ENCODE results near the gene C1orf53.
A peak's percentile ranks its signal among the peaks of the same experiment; 100 is the strongest.

Gene C1orf53

DNA sequence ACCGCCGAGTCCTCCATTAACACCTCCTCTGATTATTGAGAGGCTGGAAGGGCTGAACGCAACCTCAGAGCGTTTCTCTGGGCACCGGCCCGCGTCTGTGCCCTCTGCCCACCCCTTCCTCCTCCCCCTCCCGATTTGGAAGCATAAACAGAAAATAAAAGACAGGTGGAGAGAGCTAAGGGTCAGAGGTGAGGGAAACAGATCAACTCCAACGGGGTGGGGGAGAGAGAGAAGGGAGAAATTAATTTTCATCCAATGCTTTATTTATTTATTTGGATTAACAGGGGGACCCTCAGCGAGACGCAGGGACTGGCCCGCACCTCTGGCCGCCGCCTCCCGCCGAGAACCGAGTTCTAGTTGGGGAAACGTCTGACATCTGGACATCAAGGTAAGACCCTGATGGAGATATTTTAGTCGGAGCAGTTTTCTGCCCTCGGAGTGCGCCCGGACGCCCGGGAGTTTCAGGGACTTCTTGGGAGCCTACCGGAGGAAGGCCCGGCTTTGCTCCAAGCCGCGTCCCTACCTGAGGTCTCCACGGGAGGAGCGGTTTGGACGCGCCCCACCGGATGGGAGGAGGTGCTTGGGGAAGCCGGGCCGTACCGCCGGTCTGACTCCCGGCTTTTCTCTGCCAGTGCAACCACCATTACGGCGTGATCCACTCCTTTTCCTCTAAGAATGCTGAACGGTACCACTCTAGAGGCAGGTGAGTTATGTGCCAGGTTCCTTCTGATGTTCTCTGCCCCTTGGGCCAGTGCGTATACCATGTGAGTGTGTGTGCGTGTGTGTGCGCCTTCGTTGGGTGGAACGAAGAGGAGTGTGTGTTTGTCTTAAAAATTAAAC lies 9.6 kb downstream of the C1orf53 start:
- no peak overlapping the region for H3K27ac ChIP-seq (ENCODE audit: insufficient read depth in 1 of 2, low read depth in 1 of 2, low read length in 2 of 2, poor library complexity in 1 of 2, severe bottlenecking in 2 of 2)
- H3K9me3 ChIP-seq (ENCODE audit: control extremely low read depth in 1 of 5, control insufficient read depth in 4 of 5, insufficient read depth in 2 of 5, low read depth in 1 of 5, low read length in 4 of 5): no peaks in the 10 kb centered on the region
- POLR2A ChIA-PET: no interaction called here

DNA sequence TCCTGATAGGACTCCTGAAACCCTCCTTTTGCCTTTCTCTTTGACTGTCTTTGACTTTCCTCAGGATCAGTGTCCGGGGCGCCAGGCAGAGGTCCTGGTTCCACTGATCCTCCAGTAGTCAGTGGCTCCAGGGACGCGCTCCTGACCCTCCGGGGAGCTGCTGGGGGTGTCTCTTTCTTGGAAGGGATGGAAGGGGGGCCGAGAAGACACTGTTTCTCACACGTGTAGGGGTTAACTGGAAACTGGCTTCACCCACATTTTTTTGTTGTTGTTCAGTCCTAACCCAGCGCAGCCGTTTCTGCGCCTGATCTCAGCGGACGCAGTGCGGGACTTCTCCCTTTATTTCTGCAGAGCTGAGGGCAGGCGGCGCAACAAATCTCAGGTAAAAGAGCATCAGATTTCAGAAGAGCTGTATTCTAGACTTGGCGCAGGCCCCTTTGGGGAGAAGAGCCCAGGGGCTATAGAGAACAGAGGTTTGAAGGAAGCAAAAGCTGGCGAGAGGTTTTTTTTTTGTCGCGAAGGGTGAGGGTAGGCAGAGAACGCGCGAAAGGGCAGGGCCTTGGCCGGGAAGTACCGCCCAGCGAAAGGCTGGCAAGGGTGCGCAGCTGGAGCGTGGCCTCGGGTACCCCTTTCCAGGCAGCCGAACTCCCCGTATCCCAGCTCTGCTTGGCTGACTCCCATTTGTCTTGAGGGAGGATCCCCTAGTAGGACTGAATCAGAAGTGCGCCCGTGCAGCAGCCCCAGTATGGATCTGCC lies 10.5 kb downstream of the C1orf53 start:
- Histone ChIP-seq H3K27ac (ENCODE audit: insufficient read depth in 1 of 2, low read depth in 1 of 2, low read length in 2 of 2, poor library complexity in 1 of 2, severe bottlenecking in 2 of 2) (no peak overlapping the region), H3K27me3 (replicated peaks in 2 of 5; ENCODE audit: control insufficient read depth in 4 of 5, insufficient read depth in 5 of 5, low read length in 4 of 5) (peaks cover 37 to 100% (median 84%) of the 10 kb centered on the region in 5 experiments), H3K4me1 (ENCODE audit: control extremely low read depth in 1 of 4, control insufficient read depth in 4 of 4, insufficient read depth in 4 of 4, low read length in 3 of 4) (peaks cover 0 to 52% (median 42%) of the 10 kb centered on the region in 4 experiments), H3K36me3 (ENCODE audit: control insufficient read depth in 4 of 4, insufficient read depth in 4 of 4, low read length in 3 of 4) (no peaks in the 10 kb centered on the region), H3K4me3 (ENCODE audit: control insufficient read depth in 1 of 7, extremely low read depth in 1 of 7, insufficient read depth in 4 of 7, low read depth in 2 of 7, low read length in 6 of 7) (peak overlapping the region in 5 of 7 experiments; percentile 11 to 47 (median 23)), H3K9me3 (ENCODE audit: control extremely low read depth in 1 of 5, control insufficient read depth in 4 of 5, insufficient read depth in 2 of 5, low read depth in 1 of 5, low read length in 4 of 5) (no peaks in the 10 kb centered on the region)
- ChIA-PET CTCF (interaction anchor here (0.9 to 12.6 kb wide), 3 partner anchors 7 to 18 kb away, joined by 3 to 136 read pairs (median 3); partner anchors contain the start of gene C1orf53), POLR2A (no interaction called here)
- WGBS (ENCODE audit: insufficient coverage): 3% methylated on average over 26 of the region's 32 CpGs
- peak in 1 of 3 donors; percentile 47 for DNase-seq

More for the DNA sequence above, 9.6 kb downstream of the C1orf53 start:
- H3K27me3 ChIP-seq (replicated peaks in 2 of 5; ENCODE audit: control insufficient read depth in 4 of 5, insufficient read depth in 5 of 5, low read length in 4 of 5): peaks cover 38 to 100% (median 75%) of the 10 kb centered on the region in 5 experiments
- peak overlapping the region in 3 of 7 experiments; percentile 11 to 47 (median 39) for H3K4me3 ChIP-seq (ENCODE audit: control insufficient read depth in 1 of 7, extremely low read depth in 1 of 7, insufficient read depth in 4 of 7, low read depth in 2 of 7, low read length in 6 of 7)
- no peaks in the 10 kb centered on the region for H3K36me3 ChIP-seq (ENCODE audit: control insufficient read depth in 4 of 4, insufficient read depth in 4 of 4, low read length in 3 of 4)
- 2% methylated on average over 32 of the region's 46 CpGs for WGBS (ENCODE audit: insufficient coverage)
- CTCF ChIA-PET: interaction anchor here (1.3 to 11.3 kb wide), 2 partner anchors 7 to 18 kb away, joined by 3 to 136 read pairs; partner anchors contain the start of gene LHX9
- peak in 1 of 3 donors; percentile 53 for DNase-seq
- peaks cover 0 to 45% (median 36%) of the 10 kb centered on the region in 4 experiments for H3K4me1 ChIP-seq (ENCODE audit: control extremely low read depth in 1 of 4, control insufficient read depth in 4 of 4, insufficient read depth in 4 of 4, low read length in 3 of 4)

DNA sequence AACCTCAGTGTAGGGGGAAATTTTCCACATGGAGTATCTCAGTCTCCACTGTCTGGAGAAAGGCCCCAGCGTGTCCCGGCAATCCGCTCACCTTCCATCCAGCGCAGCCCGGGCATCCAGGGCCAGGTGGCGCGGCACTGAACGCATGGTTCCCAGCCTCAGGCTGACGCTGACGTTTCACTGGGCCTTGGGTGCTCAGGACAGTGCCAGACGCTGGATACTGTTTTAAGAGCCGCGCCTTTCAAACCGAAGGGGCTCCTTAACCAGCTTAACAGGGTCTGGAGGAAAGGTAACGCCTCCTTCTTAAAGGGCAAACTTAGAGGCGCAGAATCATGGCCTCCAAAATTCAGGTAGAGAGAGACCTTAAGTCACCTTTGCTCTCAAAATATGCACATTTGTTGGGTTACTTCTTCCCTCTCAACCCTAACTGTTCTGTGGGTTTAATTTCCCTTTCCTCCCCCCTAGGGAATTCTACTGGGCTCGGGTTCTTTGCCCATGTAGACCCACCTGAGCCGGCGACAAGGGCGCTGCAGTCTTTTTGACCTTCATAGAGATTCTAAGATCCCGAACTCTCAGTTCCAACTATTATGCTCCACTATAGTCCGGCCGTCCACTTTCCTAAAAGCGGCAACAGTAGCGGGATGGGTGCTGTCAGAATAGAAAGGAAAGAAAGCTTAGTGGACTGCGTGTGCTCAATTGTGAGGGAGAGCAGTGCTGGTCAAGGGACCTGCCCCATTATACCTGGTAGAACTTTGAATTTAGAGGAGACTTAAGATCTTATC lies 11.3 kb downstream of the C1orf53 start:
- Histone ChIP-seq H3K9me3 (ENCODE audit: control extremely low read depth in 1 of 5, control insufficient read depth in 4 of 5, insufficient read depth in 2 of 5, low read depth in 1 of 5, low read length in 4 of 5) (no peaks in the 10 kb centered on the region), H3K27ac (ENCODE audit: insufficient read depth in 1 of 2, low read depth in 1 of 2, low read length in 2 of 2, poor library complexity in 1 of 2, severe bottlenecking in 2 of 2) (no peak overlapping the region), H3K27me3 (replicated peaks in 2 of 5; ENCODE audit: control insufficient read depth in 4 of 5, insufficient read depth in 5 of 5, low read length in 4 of 5) (peaks cover 31 to 100% (median 82%) of the 10 kb centered on the region in 5 experiments), H3K4me3 (ENCODE audit: control insufficient read depth in 1 of 7, extremely low read depth in 1 of 7, insufficient read depth in 4 of 7, low read depth in 2 of 7, low read length in 6 of 7) (peak overlapping the region in 1 of 7 experiments; percentile 11), H3K4me1 (ENCODE audit: control extremely low read depth in 1 of 4, control insufficient read depth in 4 of 4, insufficient read depth in 4 of 4, low read length in 3 of 4) (peaks cover 0 to 55% (median 45%) of the 10 kb centered on the region in 4 experiments), H3K36me3 (ENCODE audit: control insufficient read depth in 4 of 4, insufficient read depth in 4 of 4, low read length in 3 of 4) (no peaks in the 10 kb centered on the region)
- ChIA-PET POLR2A (no interaction called here), CTCF (interaction anchor here (0.5 to 12.6 kb wide), 10 partner anchors 7 to 772 kb away, joined by 3 to 136 read pairs (median 4); partner anchors contain the start of gene C1orf53)
- no peak for DNase-seq
- WGBS (ENCODE audit: insufficient coverage): 17% methylated on average over 24 of the region's 26 CpGs

- H3K4me3 ChIP-seq (ENCODE audit: control insufficient read depth in 1 of 7, extremely low read depth in 1 of 7, insufficient read depth in 4 of 7, low read depth in 2 of 7, low read length in 6 of 7): no peak overlapping the region
- no peaks in the 10 kb centered on the region for H3K36me3 ChIP-seq (ENCODE audit: control insufficient read depth in 4 of 4, insufficient read depth in 4 of 4, low read length in 3 of 4)
- H3K27ac ChIP-seq (ENCODE audit: insufficient read depth in 1 of 2, low read depth in 1 of 2, low read length in 2 of 2, poor library complexity in 1 of 2, severe bottlenecking in 2 of 2): no peak overlapping the region
- peaks cover 2 to 58% (median 49%) of the 10 kb centered on the region in 4 experiments for H3K4me1 ChIP-seq (ENCODE audit: control extremely low read depth in 1 of 4, control insufficient read depth in 4 of 4, insufficient read depth in 4 of 4, low read length in 3 of 4)
- peaks cover 24 to 100% (median 82%) of the 10 kb centered on the region in 5 experiments for H3K27me3 ChIP-seq (replicated peaks in 2 of 5; ENCODE audit: control insufficient read depth in 4 of 5, insufficient read depth in 5 of 5, low read length in 4 of 5)
- ChIA-PET CTCF (interaction anchor here (1.3 to 12.6 kb wide), 8 partner anchors 8 to 394 kb away, joined by 3 to 136 read pairs (median 6); partner anchors contain the start of gene C1orf53), POLR2A (no interaction called here)
- no peak for DNase-seq
- H3K9me3 ChIP-seq (ENCODE audit: control extremely low read depth in 1 of 5, control insufficient read depth in 4 of 5, insufficient read depth in 2 of 5, low read depth in 1 of 5, low read length in 4 of 5): no peaks in the 10 kb centered on the region
- WGBS (ENCODE audit: insufficient coverage): 7% methylated on average over 5 of the region's 5 CpGs
Observed at GRCh38 chr1:197914510-197914909, 12.1 kb downstream of the C1orf53 start.

- Histone ChIP-seq H3K4me1 (ENCODE audit: control extremely low read depth in 1 of 4, control insufficient read depth in 4 of 4, insufficient read depth in 4 of 4, low read length in 3 of 4) (peaks cover 2 to 63% (median 55%) of the 10 kb centered on the region in 4 experiments), H3K36me3 (ENCODE audit: control insufficient read depth in 4 of 4, insufficient read depth in 4 of 4, low read length in 3 of 4) (no peaks in the 10 kb centered on the region), H3K9me3 (ENCODE audit: control extremely low read depth in 1 of 5, control insufficient read depth in 4 of 5, insufficient read depth in 2 of 5, low read depth in 1 of 5, low read length in 4 of 5) (no peaks in the 10 kb centered on the region), H3K27ac (ENCODE audit: insufficient read depth in 1 of 2, low read depth in 1 of 2, low read length in 2 of 2, poor library complexity in 1 of 2, severe bottlenecking in 2 of 2) (no peak overlapping the region), H3K4me3 (ENCODE audit: control insufficient read depth in 1 of 7, extremely low read depth in 1 of 7, insufficient read depth in 4 of 7, low read depth in 2 of 7, low read length in 6 of 7) (peak overlapping the region in 3 of 7 experiments; percentile 13 to 34 (median 32)), H3K27me3 (replicated peaks in 2 of 5; ENCODE audit: control insufficient read depth in 4 of 5, insufficient read depth in 5 of 5, low read length in 4 of 5) (peaks cover 18 to 100% (median 80%) of the 10 kb centered on the region in 5 experiments)
- no peak for DNase-seq
- WGBS (ENCODE audit: insufficient coverage): 4% methylated on average over 6 of the region's 7 CpGs
- POLR2A ChIA-PET: no interaction called here
- CTCF ChIA-PET: interaction anchor here (1.3 to 12.6 kb wide), 10 partner anchors 9 to 395 kb away, joined by 3 to 136 read pairs (median 6); partner anchors contain the start of gene C1orf53
Observed at GRCh38 chr1:197915260-197915861, 12.9 kb downstream of the C1orf53 start.

DNA sequence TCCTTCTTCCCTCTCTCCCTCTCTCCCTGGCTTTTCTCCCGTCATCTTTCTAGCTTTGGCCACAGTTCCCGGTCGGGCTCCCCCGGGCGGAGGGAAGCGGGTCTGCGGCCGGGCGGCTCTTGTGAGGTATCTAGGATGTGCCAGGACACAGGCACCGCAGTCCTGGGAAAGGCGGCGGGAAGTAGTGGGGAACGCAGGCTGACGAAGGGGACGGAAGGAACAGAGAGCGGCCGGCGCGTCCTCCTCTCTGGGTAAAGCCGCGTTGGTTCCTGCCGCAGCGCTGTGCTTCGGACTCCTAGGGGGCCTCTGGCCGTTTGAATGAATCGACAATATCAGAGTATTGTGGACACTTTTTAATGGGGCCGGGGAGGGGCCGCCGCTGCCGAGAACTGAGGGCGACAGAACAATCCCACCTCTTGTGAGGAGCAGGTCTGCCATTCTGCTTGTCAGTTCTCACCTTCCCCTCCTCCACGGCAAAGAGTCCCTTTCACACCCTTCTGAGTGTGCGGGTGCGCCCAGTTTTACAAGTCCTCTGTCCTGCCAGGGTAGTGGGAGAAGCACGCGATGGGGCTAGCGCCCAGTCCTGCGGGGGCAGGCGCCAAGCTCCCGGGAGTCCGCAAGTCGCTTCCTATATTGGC lies 13.6 kb downstream of the C1orf53 start:
- peak in 1 of 3 donors; percentile 36 for DNase-seq
- H3K4me3 ChIP-seq (ENCODE audit: control insufficient read depth in 1 of 7, extremely low read depth in 1 of 7, insufficient read depth in 4 of 7, low read depth in 2 of 7, low read length in 6 of 7): peak overlapping the region in 5 of 7 experiments; percentile 8 to 34 (median 15)
- CTCF ChIA-PET: interaction anchor here (0.9 to 12.6 kb wide), 9 partner anchors 9 to 394 kb away, joined by 3 to 136 read pairs (median 6); partner anchors contain the start of gene C1orf53
- H3K36me3 ChIP-seq (ENCODE audit: control insufficient read depth in 4 of 4, insufficient read depth in 4 of 4, low read length in 3 of 4): no peaks in the 10 kb centered on the region
- peaks cover 20 to 100% (median 78%) of the 10 kb centered on the region in 5 experiments for H3K27me3 ChIP-seq (replicated peaks in 2 of 5; ENCODE audit: control insufficient read depth in 4 of 5, insufficient read depth in 5 of 5, low read length in 4 of 5)
- POLR2A ChIA-PET: no interaction called here
- no peaks in the 10 kb centered on the region for H3K9me3 ChIP-seq (ENCODE audit: control extremely low read depth in 1 of 5, control insufficient read depth in 4 of 5, insufficient read depth in 2 of 5, low read depth in 1 of 5, low read length in 4 of 5)
- H3K27ac ChIP-seq (ENCODE audit: insufficient read depth in 1 of 2, low read depth in 1 of 2, low read length in 2 of 2, poor library complexity in 1 of 2, severe bottlenecking in 2 of 2): no peak overlapping the region
- WGBS (ENCODE audit: insufficient coverage): under 1% methylated on average over 38 of the region's 42 CpGs
- peaks cover 2 to 63% (median 54%) of the 10 kb centered on the region in 4 experiments for H3K4me1 ChIP-seq (ENCODE audit: control extremely low read depth in 1 of 4, control insufficient read depth in 4 of 4, insufficient read depth in 4 of 4, low read length in 3 of 4)
